ENCODE data around the gene GRAMD2A.

Gene GRAMD2A

DNA sequence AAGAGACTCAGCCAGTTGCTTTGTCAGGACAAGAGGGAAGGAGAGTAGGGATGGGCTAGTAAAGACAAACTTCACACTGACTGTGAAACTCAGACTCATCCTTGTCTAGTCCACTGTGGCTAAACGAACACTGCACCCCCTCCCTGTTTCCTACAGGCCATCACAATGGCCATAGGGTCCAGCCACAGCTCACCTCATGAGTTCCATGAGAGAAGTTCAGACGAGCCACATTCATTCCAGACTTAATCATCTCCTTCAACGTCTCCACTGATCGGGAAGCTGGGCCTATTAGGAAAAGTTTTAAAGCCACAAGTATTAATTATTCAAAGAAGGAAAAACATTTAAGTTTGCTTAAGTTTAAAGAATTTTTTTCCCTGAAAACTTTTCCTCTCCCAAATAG lies 19.6 kb upstream of the GRAMD2A start:
- no peak for DNase-seq (ENCODE audit: low read depth)

DNA sequence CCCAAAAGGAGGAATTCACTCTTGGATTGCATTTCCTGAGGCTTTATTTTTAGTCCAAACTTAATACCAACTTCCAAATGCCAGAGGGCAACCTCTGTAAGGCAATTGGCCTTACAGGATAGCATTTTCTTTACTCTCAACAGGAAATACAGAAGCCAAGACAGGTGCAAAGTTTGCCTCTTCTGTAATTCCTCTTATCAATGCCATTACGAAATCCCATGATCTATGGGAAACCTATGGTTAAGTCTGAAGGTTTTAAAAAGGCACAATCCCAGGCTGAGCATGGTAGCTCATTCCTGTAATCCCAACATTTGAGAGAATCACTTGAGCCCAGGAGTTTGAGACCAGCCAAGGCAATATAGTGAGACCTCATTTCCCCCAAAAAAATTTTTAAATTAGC lies 18.5 kb upstream of the GRAMD2A start:
- no peak for DNase-seq (ENCODE audit: low read depth)

DNA sequence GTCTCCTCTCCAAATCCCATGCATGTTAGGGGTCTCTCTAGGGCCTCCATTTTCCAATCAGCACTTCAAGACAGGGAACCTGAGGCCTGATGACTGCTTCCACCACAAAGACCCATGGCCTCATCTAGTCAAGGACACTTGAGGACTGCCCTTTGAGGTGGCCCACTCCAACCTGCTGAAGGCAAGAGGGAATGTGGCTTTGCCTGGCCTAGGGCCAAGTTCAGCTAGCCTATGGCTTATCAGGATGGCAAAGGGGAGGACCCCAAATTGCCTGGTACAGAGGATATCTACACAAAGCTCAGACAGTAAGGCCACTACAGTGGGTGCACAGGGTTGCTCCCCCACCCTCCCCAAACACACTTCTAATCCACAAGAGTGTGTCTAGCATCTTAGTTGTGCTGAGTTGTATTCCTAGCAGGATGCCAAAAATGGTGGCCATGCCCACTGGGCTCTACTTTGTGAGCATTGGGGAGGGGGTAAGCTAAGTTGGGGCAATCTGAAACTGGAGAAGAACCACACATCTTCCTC lies 10.0 kb upstream of the GRAMD2A start:
- no peak for DNase-seq (ENCODE audit: low read depth)

DNA sequence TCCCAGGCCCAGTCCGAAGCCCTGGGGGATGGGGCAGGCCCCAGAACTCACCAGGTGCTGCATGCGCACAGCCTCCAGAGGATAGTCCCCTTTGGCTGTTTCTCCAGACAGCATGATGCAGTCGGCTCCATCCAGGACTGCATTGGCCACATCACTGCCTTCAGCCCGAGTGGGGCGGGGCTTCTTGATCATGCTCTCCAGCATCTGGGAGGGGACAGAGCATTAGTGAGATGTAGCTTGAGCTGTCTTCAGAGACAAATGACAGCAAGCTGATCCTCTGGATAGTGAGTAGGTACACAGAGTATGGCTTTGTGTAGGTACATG lies 9.1 kb upstream of the GRAMD2A start:
- no peak for DNase-seq (ENCODE audit: low read depth)

DNA sequence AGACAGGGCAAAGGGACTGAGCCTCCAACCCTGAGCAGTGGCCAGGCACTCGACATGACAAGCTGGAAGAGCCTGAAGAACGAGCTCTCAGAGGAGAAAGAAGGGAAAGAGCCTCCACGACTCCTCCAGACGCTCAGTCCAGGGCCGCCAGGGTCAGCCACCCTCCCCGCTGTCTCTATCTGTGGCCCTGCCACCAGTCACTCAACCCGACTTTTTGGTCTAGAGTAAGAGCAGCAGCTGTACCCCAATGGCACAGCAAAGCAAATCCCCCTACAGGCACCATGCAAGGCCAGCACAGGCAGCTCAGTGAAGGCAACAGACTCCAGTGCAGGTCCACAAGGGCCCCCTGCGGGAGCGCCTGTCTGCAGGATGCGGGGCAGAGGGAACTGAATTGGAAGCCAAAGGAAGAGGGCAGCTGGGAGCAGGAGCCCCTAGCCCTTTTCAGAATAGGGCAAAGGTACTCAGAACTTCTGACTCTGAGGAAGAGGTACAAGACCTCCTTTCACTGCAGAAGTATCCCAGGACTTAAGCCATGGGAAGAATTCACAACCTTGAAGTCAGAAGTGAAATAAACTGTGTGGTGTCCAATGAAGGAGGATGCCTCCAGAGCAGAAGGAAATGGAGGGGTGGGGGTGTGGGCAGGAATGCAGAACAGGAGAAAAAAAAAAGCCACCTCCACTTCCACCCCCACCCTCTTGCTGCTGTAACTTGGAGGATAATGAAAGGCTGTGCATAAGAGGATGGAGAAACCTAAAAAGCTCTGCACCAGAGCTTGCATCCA lies 8.5 kb upstream of the GRAMD2A start:
- DNase-seq (ENCODE audit: low read depth), result no peak

DNA sequence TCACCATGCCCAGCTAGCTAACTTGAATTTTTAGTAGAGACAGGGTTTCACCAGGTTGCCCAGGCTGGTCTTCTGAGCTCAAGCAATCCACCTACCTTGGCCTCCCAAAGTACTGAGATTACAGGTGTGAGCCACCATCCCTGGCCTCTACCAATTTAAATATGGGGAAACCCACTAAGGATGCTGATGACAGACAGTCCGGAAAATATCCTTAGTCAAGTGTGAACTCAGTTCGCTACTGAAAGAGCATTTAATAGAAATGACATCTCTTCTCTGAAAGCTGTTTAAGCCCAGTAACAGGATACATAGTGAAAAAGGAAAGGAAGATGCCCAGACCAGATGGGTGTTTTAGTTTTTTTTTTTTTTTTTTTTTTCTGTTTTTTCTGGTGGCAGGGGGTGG lies 7.7 kb upstream of the GRAMD2A start:
- DNase-seq (ENCODE audit: low read depth), result no peak

DNA sequence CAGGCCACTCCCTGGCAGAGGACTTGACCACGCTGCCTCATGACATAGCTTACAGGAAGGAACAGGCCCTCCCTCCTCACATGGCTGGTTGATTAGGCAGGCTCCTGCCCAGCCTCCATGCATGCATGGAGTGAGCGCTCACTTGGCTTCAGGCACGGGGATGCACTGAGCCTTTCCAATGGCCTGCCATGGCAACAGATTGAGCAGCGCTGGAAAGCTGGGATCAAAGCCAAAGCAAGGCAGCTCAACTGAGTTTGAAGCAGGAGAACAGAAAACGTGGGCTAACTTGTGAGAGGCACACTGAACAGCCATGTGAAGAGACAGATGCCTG lies 5.9 kb upstream of the GRAMD2A start:
- no peak for DNase-seq (ENCODE audit: low read depth)

DNA sequence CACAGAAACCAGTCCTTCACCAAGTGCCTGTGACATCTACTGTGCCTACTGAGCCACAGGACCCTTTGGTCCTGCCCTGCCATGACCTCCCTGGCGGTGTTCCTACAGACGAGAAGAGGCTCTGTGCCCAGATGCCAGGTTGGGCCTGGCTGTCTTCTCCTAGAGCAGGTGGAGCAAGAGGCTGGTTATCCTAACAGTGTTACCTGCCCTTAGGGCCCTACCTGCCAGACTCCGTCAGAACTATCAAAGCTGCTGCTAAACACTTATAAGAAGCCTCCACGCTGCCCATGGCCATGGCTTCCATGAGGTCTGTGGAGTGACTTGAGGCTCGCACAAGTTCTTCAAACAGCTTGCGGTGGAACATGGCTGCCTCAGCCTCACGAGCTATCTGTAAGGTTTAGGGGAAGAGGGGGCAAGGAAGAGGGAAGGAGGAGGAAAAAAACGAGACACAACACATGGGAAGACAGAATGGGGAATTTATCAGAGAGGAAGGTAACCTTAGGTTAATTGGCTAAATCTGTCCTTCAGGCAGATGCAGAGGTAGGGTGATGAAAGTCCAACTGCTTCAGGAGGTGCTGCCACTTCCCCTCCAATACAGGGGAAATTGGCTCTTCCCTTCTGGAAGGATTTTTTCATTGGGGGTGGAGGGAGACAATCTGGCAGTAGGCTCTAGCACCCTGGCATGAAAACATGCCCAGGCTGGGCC lies 5.4 kb upstream of the GRAMD2A start:
- DNase-seq (ENCODE audit: low read depth), result no peak

DNA sequence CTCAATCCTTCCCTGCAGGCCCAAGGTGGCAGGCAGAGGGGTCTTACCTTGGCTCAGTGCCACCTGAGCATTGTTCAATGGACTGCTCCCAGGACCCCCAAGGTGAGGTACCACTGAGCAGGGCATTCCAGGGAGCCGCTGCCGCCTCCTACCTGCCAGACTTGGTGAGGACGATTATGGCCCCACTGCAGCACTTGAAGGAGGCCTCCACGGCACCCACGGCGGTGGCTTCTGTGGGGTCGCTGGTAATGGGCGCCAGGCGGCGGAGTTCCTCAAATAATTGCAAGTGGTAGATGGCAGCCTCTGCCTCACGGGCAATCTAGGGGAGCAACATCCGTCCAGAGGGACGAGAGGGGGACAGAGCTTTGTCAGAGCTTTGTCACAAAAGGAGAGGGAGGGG lies 4.7 kb upstream of the GRAMD2A start:
- no peak for DNase-seq (ENCODE audit: low read depth)

DNA sequence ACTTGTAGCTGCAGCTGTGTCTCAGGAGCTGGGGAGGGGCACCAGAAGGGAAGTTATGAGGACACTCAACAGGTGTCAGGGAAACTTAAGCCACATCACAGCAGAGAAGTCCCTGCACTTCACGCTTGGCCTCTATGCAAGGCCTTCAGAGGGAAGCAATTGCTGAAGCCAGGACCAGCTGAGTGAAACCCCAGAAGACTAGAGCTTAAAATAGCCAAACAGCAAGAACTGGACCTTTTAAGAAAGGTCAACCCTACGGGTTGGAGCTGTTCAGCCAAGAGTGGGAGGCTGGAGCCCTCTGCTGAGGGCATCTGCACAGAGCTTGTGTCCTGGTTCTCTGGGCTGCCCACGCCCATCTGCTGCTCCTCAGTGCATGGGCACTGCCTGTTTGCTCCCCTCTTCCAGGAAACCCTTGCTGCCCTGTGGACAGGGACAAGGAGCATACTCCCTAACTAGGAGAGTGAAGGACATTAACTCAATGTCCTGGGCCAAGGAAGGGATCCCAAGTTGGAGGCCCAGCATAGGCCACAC lies 3.9 kb upstream of the GRAMD2A start:
- DNase-seq (ENCODE audit: low read depth), result no peak

DNA sequence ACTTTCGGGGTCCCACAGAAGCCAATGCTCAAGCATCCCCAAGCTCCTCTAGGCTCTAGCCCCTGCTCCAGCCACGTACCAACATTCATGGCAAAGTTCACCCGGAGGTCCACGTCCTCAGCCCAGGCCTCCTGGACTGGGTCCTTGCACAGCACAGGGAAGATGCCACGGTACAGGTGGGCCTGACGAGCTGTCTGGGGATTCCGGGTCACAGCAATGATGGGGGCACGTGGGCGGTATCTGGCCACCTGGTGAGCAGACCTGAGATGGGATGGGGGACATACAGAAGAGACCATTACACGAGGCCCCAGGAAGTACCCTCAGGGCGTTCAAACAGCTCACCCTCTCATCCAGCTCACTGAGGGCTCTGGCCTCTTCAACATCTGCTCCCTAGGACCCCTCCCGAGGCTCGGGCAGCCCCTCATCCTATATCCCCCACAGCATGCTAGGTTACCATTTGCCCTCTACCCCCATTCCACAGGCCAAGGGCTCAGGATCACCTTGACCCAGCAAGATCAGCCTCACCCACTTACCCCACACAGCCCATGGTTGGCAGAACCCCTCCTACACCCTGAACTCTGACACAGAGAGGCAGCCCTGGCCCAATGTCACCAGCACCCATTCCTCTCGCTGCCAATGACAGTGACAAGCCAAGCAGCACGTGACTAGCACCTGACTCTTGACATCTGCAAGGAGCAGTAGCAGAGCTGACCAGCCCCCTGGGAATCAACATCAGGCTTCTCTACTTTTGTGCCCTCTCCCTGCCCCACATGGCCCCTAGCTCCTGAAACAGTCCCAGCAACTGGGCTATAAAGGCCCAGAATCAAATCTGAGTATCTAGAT lies 3.0 kb upstream of the GRAMD2A start:
- DNase-seq (ENCODE audit: low read depth), result no peak

DNA sequence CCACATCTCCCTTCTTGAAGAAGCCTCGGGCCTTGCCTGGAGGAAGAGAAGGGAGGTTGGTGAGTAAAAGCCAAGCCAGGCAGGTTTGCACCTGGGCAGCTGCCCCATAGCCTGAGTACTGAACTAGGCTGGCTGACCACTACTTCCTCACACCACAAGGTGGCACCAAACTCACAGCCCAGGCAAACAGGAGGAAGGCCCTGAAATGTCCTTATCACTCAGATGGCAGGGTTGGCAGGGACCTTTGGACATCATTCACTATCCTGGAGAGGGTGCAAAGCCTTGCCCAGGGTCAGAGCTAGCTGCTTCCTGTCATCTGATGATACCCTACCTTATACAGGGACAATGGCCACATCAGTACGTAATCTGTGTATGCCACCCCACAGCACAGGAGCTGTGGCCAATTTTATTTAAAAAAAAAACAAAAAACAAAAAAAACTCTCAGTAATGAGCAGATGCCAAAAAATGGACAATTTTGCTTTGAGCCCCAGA lies 2.2 kb upstream of the GRAMD2A start:
- peak; percentile 60 for DNase-seq (ENCODE audit: low read depth)

DNA sequence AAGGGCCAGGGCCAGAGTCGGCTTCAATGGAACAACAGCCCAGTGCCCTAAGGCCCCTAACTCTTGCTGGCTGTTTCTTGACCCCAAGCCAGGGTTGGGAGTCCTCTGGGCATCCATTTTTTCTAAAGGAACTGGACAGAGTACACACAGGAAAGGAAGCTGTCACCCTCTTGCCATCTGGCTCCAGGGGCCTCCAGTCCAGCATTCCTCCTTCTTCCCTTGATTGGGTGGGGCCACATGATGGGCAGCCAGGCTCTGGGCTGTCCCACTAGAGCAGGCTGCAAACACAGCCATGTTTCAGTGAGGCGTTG lies 1.6 kb upstream of the GRAMD2A start:
- no peak for DNase-seq (ENCODE audit: low read depth)

DNA sequence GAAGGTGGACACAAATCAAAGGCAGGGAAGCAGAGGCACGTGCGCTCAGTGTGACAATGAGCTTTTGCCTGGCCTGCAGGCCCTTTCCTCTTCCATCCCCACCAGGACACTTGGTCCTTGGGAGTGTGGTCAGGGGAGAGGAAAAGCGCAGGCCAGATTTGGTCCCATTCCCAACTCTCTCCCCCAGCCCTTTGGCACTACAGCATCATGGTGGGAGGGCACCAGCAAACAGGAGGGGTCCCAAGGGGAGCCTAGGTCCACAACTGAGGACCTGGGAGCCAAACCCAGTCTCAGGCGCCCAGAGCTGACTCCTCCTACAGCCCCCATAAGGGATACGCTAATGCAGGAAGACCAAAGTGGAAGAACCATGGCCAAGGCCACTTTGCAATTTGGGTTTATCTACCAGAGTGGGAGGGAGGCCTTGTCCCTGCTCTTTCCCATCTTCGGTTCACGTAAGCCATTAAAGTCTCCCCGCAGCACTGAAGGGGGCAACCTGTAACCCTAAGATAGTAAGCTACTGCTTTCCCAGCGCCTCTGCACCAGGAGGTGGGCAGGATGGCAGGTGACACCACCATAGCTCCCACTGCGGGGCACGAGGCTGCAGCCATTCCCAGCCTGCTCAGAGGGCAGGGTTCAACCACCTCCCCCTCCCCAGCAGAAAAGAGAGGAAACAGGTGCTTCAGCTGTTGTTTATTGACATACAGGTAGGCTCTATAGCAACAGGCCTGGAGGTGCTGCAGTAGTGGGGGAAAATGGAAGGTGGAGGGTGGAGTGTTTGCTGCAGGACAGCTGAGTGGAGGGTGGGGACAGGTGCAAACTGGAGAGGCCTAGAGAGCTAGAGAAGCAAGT lies 993 bp upstream of the GRAMD2A start:
- no peak for DNase-seq (ENCODE audit: low read depth)

DNA sequence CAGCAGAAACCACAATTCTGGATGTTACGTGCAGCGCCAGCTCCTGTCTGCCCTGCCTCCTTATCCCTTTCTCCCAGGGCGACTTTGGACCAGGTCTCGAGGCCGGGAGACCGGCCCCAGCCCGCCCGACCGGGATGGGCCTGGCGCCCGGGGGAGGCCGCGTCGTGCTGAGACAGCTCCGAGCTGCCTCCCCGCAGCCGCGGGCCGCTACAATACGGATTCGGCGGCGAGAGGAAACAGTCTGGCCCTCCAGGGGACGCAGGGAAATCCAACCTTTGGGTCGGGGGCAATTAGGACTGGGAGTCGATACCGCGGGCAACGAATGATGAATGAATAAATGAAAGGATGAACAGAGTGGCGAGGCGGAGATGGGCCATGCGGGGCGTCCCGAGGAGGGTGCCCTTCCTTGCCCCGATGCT lies 537 bp downstream of the GRAMD2A start:
- DNase-seq (ENCODE audit: low read depth), result no peak

DNA sequence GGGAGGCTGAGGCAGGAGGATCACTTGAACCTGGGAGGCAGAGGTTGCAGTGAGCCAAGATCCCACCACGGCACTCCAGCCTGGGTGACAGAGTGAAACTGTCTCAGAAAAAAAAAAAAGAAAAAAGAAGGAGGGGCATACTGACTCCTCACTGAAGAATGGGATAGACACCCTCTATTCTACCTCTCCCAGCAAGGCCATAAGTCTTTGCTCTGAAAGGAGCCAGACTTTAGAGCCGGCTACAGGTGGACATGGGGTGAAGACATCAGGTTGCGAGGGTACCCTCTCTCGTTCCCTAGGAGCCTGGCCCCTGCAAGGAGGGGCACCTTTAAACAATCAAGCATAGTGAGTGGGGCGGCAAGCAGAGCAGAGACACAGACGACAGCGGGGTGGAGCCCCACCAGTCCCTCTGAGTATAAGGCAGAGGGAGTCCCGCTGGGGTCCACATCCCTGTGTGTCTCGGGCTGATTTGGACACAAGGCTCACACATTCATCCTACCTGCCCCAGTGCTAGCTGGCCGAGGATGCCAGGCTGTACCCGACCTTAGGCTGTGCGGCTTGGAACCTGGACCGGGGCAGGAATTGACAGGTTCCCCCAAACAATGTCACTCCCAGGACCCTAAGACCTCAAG lies 1.1 kb downstream of the GRAMD2A start:
- DNase-seq (ENCODE audit: low read depth), result no peak

DNA sequence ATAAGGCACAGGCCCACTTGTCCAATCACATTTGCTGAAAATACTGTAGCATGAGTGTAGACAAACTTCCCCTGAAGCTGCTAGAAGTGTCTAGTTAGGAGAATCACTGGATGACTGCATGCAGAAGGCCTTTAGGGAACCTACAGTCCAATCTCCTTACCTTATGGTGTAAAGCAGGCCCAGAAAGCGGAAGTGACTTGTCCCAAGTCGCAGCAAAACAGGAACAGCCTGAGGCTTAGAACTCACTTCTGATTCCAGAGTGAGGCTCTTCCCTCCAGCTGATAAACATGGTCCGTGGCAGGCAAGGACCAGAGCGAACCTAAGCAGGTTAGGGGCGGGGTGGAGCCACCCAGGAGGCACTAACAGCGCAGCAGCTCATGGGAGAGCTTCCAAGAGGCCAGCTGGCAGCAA lies 2.5 kb downstream of the GRAMD2A start:
- DNase-seq (ENCODE audit: low read depth), result no peak

DNA sequence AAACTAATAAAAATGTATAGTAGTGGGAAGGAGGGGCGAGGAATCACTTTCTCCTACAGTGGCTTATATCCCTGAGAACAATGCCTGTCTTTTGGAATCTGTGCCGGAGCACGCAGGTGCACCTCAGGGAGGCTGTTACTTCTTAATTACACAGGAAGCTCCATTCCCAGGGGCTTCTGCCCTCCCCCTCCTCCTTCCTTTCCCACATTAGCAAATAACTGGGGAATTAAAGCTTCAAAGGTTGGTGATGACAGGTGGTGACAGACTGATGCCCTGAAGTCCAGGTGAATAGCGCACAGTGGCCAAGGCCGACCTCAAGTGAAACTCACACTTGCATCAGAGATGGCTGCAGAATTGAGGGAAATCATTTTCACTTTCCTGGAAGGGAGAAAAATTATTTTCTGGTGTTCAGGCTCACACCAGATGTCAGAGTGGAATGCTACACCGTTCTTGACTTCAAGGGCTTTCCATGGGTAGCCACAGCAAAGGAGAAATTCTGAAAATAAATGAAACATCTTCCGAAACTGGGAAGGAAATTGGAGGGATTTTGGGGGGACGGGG lies 3.7 kb downstream of the GRAMD2A start:
- DNase-seq (ENCODE audit: low read depth), result no peak

DNA sequence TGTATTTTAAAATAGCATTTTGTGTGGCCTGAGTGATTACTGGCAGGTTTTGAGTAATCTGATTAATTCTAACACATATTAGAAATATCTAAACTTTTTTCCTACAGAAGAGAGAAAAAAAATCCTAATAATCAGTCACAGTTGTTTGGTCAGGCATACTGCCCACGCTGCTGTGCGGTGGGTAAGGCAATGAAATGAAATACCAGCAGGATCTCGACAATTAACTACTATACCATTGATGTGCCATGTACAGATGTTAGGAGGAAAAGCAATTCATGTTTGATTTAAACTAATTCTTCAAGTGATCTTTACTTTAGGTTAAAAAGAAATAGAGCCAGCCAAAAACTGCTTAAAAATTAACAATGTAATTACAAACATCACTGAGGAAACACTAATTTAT lies 5.2 kb downstream of the GRAMD2A start:
- no peak for DNase-seq (ENCODE audit: low read depth)

DNA sequence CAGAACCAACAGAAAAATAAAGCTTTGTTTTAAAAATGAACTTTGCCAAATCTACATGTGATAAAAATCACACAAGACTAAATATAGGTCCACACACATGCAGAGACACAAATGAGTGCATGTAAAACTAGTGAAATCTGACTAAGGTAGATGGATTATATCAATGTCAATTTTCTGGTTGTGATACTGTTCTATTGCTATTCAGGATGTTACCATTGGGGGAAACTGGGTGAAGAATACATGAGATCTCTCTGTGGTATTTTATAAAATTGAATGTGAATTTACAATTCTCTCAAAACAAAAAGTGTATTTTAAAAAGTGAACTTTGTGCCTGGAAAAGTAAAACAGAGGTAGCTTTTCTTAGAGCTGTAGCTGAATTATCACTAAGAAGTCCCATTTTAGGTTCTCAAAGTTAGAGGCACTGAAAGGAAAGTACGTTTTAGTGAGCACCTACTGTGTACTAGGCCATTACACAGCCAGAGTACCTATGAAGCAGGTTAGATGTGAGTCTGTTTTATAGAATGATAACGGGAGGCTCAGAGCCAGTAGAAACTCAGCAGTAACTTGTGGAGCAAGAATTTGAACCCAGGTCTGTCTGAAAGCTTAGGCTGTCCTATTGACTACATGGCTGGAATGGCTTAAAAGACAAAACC lies 8.2 kb downstream of the GRAMD2A start:
- no peak for DNase-seq (ENCODE audit: low read depth)

Measured in activated T-cell treated with anti-CD3 and anti-CD28 coated beads for 1 hour (primary cell).